ENCODE measurements around the gene HEATR5A.

Gene HEATR5A

DNA sequence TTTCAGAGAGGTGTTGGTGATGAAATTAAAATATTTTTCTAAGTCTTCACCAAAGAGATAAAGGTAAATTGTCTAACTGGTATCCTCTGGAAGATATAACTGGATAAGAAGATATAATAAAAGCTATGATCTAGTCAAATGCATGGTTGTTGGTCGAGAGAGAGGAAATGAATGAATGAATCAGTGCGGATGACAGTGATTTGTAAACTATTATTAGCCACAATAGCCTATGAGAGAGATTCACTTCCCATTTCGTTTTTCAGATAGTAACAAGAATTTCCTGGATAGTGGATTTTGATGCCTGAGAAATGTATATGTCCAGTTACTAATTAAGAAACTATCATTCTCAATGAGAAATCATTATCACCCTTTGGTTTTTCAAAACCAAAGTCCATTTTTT lies 63.1 kb downstream of the HEATR5A start:
- no peak overlapping the region for H3K4me3 ChIP-seq
- no peaks in the 10 kb centered on the region for H3K9me3 ChIP-seq
- H3K4me1 ChIP-seq = peaks cover 0 to 4% (median 2%) of the 10 kb centered on the region in 4 donors
- no peaks in the 10 kb centered on the region for H3K27me3 ChIP-seq
- no peak for TF ChIP-seq CTCF (IDR thresholded peaks at IDR 0.05)
- no peak overlapping the region for H3K27ac ChIP-seq
- peaks cover 9 to 34% (median 31%) of the 10 kb centered on the region in 3 donors for H3K36me3 ChIP-seq
- DNase-seq = no peak
- intact Hi-C loops (cut with DNase I; ENCODE audit: low total_unique reads) = loop anchor here (10.0 kb wide), 2 partner anchors 152 to 202 kb away; partner anchors contain the start of gene HECTD1

DNA sequence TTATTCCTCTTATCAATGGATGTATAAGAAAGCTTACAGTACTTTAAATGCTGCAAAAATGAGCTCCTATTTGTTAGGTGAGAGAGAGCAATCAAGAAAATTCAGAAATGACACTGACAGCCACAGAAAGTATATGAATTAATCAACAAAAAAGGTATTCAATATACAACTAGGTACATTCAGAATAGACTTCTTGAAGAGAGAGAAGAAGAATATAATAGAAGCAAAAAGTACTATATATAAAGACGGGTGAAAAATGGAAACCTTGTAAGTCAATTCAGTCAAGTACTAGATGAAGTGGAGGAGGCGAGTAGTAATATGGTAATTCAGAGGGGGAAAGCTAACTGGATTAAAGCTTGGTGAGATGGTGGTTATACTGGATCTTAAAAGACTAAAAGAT lies 74.3 kb downstream of the HEATR5A start:
- H3K4me3 ChIP-seq = no peak overlapping the region
- peaks cover 23 to 62% (median 38%) of the 10 kb centered on the region in 3 donors for H3K36me3 ChIP-seq
- DNase-seq = no peak
- no peak for TF ChIP-seq CTCF (IDR thresholded peaks at IDR 0.05)
- H3K4me1 ChIP-seq = no peaks in the 10 kb centered on the region
- intact Hi-C loops (cut with DNase I; ENCODE audit: low total_unique reads) = no loop called here
- no peaks in the 10 kb centered on the region for H3K27me3 ChIP-seq
- H3K9me3 ChIP-seq = no peaks in the 10 kb centered on the region
- H3K27ac ChIP-seq = no peak overlapping the region

- H3K4me3 ChIP-seq = no peak overlapping the region
- intact Hi-C loops (cut with DNase I; ENCODE audit: low total_unique reads) = no loop called here
- H3K27ac ChIP-seq = peak overlapping the region in 1 of 2 donors; percentile 57
- no peak for TF ChIP-seq CTCF (IDR thresholded peaks at IDR 0.05)
- no peaks in the 10 kb centered on the region for H3K27me3 ChIP-seq
- peaks cover 0 to 12% (median 3%) of the 10 kb centered on the region in 4 donors for H3K4me1 ChIP-seq
- peaks cover 8 to 46% (median 21%) of the 10 kb centered on the region in 3 donors for H3K36me3 ChIP-seq
- H3K9me3 ChIP-seq = no peaks in the 10 kb centered on the region
- DNase-seq = no peak
Measured at GRCh38 chr14:31341280-31341679, 79.1 kb downstream of the HEATR5A start.

DNA sequence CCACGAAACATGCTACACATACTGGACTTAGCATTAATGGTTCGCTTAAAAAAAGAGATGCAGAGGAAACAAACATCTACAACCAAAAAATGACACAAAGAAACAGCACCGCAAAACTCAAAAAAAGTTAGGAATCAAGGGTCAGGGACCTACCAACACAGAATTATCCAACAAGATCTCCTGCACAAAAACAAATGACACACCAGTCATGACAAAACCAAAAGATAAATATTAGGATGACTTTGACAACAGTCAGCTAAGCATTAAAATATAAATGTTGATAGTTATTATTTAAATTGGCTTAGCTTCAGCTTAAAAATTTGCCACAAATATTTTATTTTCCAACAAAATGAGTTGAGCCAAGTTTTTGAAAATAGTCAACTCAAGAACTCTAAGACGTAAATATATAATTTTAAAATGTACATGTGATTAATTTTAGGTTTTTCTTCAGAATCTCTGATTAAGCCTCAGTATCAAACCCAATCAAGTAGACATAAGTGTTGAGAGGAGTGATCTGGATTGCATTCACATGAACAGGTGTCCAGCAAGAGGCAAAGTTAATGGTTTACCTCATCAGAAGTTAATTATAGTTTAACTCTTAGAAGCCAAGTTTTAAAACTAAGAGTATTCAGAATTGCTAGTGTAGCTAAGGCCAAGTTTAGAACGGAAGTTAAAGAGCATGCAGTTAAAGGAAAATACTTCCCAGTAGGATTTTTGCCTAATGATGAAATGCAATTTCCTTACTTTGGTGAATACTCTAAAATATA lies 79.9 kb downstream of the HEATR5A start:
- no peak for DNase-seq
- intact Hi-C loops (cut with DNase I; ENCODE audit: low total_unique reads) = no loop called here
- peaks cover 0 to 12% (median 3%) of the 10 kb centered on the region in 4 donors for H3K4me1 ChIP-seq
- H3K4me3 ChIP-seq = no peak overlapping the region
- no peak for TF ChIP-seq CTCF (IDR thresholded peaks at IDR 0.05)
- no peaks in the 10 kb centered on the region for H3K27me3 ChIP-seq
- H3K36me3 ChIP-seq = peaks cover 8 to 48% (median 18%) of the 10 kb centered on the region in 3 donors
- peak overlapping the region; percentile 6 to 57 for H3K27ac ChIP-seq
- H3K9me3 ChIP-seq = no peaks in the 10 kb centered on the region

GRCh38 chr14:31339743-31340142 lies 80.6 kb downstream of the HEATR5A start:
- no peak for TF ChIP-seq CTCF (IDR thresholded peaks at IDR 0.05)
- Histone ChIP-seq H3K27ac (peak overlapping the region; percentile 6 to 57), H3K4me3 (no peak overlapping the region), H3K4me1 (peaks cover 0 to 12% (median 3%) of the 10 kb centered on the region in 4 donors), H3K9me3 (no peaks in the 10 kb centered on the region), H3K27me3 (no peaks in the 10 kb centered on the region), H3K36me3 (peaks cover 10 to 50% (median 13%) of the 10 kb centered on the region in 3 donors)
- intact Hi-C loops (cut with DNase I; ENCODE audit: low total_unique reads) = no loop called here
- no peak for DNase-seq

Measured in tibial artery (tissue), 4 donors.